T-cell (primary cell): ENCODE measurements around the gene ALKBH1. TPM values are rescaled to one million over a fixed set of nuclear protein-coding genes. Genes with fewer than 3 reads are reported as not detected.
"Not testable (repeated sequence)": the region's sequence is repeated elsewhere in the genome, so short reads cannot be mapped to it uniquely, and the experiment has no call there.

Experiments
- ATAC-seq, 4 experiments: fragments of 200-7000 bp in 3 of 4; fragments of 150-1000 bp in 1 of 4; cut with Tn5 transposase; replicated peaks in 1 of 4; 1 replicate in 3 of 4; 2 replicates in 1 of 4; pipeline ENCODE4 v1.10.0; 2021; ENCODE audit warnings: moderate library complexity in 3 of 4, mild to moderate bottlenecking in 2 of 4, moderate number of reproducible peaks in 1 of 4
- CTCF ChIA-PET, 2 donors: fragments of 300-600 bp; sonication (Branson Sonifier 250); formaldehyde crosslinking; loops; one replicate each; lab custom pipeline; 2022; ENCODE audit warnings: antibody characterized with exemption in 2 of 2; lab: Charles Lee
- POLR2A ChIA-PET, 2 donors: fragments of 300-600 bp; sonication (Branson Sonifier 250); formaldehyde crosslinking; loops; one replicate each; lab custom pipeline; 2022; ENCODE audit warnings: antibody characterized with exemption in 2 of 2; lab: Charles Lee
- DNase-seq, 35 experiments: peaks; one replicate each; pipeline versions ENCODE4 v3.0.0 to v3.0.0-alpha.2; 2013 to 2023
- H3K27ac ChIP-seq: one replicate; pipeline ENCODE4 v1.5.1; 2013; ENCODE audit warnings: low read length
- H3K27me3 ChIP-seq, 2 experiments: replicated peaks in 1 of 2; 1 replicate in 1 of 2; 2 replicates in 1 of 2; pipeline versions ENCODE4 v1.6.1 to v1.7.0; 2013; ENCODE audit warnings: low read length in 1 of 2, mixed read lengths in 1 of 2; ENCODE audit not compliant: control insufficient read depth in 2 of 2, insufficient read depth in 2 of 2; ENCODE audit errors: extremely low read depth in 1 of 2
- H3K36me3 ChIP-seq, 2 donors: 1 replicate in 1 of 2; 2 replicates in 1 of 2; pipeline versions ENCODE4 v1.6.1 to v1.7.0; 2013; ENCODE audit warnings: low read length in 1 of 2; ENCODE audit not compliant: control insufficient read depth in 2 of 2, insufficient read depth in 1 of 2; ENCODE audit errors: extremely low read depth in 1 of 2
- H3K4me1 ChIP-seq, 2 experiments: 1 replicate in 1 of 2; 2 replicates in 1 of 2; pipeline versions ENCODE4 v1.6.1 to v1.7.0; 2013; ENCODE audit warnings: low read length in 2 of 2, mixed read lengths in 1 of 2; ENCODE audit not compliant: insufficient read depth in 2 of 2, control insufficient read depth in 1 of 2; ENCODE audit errors: extremely low read depth in 1 of 2
- H3K4me3 ChIP-seq, 2 donors: 1 replicate in 1 of 2; 2 replicates in 1 of 2; pipeline versions ENCODE4 v1.5.1 to v1.7.0; 2013; ENCODE audit warnings: mild to moderate bottlenecking in 2 of 2, low read length in 1 of 2, moderate library complexity in 1 of 2; ENCODE audit not compliant: control insufficient read depth in 1 of 2; ENCODE audit errors: extremely low read depth in 1 of 2
- H3K9me3 ChIP-seq: 2 replicates; pipeline ENCODE4 v1.7.0; 2013
- H3K27ac Mint-ChIP-seq, 2 donors: one replicate each; pipeline ENCODE4 v1.8.0; 2020 to 2021; ENCODE audit warnings: mild to moderate bottlenecking in 2 of 2, mixed read lengths in 2 of 2
- H3K27me3 Mint-ChIP-seq, 2 donors: one replicate each; pipeline ENCODE4 v1.8.0; 2021 to 2022; ENCODE audit warnings: mixed read lengths in 2 of 2
- H3K36me3 Mint-ChIP-seq: one replicate; pipeline ENCODE4 v1.8.0; 2021; ENCODE audit warnings: mixed read lengths
- H3K4me1 Mint-ChIP-seq, 3 donors: one replicate each; pipeline ENCODE4 v1.8.0; 2020 to 2022; ENCODE audit warnings: mixed read lengths in 3 of 3, mild to moderate bottlenecking in 1 of 3
- H3K4me3 Mint-ChIP-seq, 3 donors: one replicate each; pipeline ENCODE4 v1.8.0; 2020 to 2022; ENCODE audit warnings: mild to moderate bottlenecking in 3 of 3, mixed read lengths in 3 of 3, moderate library complexity in 3 of 3
- H3K9me3 Mint-ChIP-seq, 3 donors: one replicate each; pipeline ENCODE4 v1.8.0; 2020 to 2022; ENCODE audit warnings: mixed read lengths in 3 of 3
- WGBS: methylation state at CpG from one replicate; pipeline ENCODE4 v1.1.5; 2013; ENCODE audit warnings: missing lambda C conversion rate; ENCODE audit not compliant: insufficient coverage; 5-methylcytosine and 5-hydroxymethylcytosine counted together
- total RNA-seq, 35 experiments: library from RNA in 6 of 35; stranded (reverse) in 6 of 35; fragments of 120-200 nt in 1 of 35; gene quantifications; one replicate each; pipeline versions ENCODE4 v1.2.1 to v1.2.4 and lab custom pipeline; 2013 to 2026

Gene ALKBH1, protein sequence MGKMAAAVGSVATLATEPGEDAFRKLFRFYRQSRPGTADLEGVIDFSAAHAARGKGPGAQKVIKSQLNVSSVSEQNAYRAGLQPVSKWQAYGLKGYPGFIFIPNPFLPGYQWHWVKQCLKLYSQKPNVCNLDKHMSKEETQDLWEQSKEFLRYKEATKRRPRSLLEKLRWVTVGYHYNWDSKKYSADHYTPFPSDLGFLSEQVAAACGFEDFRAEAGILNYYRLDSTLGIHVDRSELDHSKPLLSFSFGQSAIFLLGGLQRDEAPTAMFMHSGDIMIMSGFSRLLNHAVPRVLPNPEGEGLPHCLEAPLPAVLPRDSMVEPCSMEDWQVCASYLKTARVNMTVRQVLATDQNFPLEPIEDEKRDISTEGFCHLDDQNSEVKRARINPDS
- total RNA-seq (10 to 100 TPM in 4 of 5 donors, 1 to 10 TPM in 1; 9.1 to 20.2 (median 17.9) TPM), total RNA-seq (lab: John Stamatoyannopoulos, UW) (8.7 to 32.7 (median 21.0) reads per million in 29 experiments)
- 11.3 TPM for total RNA-seq (2013)

- peak within 1 kb of the TSS; percentile 80 to 100 for H3K4me3 ChIP-seq
- under 1% methylated on average over 49 of the region's 49 CpGs for WGBS
- H3K27me3 Mint-ChIP-seq = no peaks in the 10 kb centered on the region
Observed at GRCh38 chr14:77707724-77708408, at the start of gene ALKBH1, which contains the start of gene SLIRP. ALKBH1 (minus strand) TSS chr14:77708023; CDS start chr14:77708004, 19 bp downstream. SLIRP (plus strand) TSS chr14:77708103; CDS start chr14:77708112, 9 bp downstream.

DNA sequence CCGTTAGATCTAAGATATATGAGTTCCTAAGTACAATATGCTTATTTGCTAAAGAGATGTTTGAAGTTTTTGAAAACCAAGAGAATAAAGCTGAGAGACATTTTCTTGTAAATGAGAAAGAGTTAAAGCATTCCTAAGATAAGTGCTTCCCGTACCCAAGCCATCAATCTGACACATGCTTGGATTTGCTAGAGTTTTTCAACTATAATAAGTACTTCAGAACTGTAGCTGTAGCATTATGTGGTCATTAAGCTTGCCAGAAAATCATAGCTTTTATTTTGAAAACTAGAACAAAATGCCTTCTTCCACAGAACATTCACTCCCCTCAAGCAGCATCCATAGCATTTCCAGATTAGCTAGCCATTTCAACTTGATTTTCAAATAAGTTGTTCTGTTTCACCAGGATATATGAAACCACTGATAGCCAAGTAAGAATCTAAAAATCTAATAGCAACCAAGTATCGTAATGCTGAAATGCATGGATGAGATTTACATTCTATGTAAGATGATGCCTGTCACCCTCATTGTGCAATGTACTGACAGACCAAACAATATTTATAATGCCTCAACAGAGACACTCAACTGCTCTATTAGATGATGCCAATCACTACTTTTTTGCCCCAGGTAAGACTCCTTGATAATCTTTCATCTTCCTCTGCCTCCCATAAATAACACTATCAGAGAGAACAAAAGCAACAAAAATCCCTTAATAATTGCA is 45.1 kb upstream of the ALKBH1 start:
- ATAC-seq = no peak
- peaks cover 46% of the 10 kb centered on the region for H3K36me3 Mint-ChIP-seq
- Histone ChIP-seq H3K27ac (no peak overlapping the region), H3K4me1 (peaks cover 0 to 9% of the 10 kb centered on the region in 2 experiments), H3K27me3 (no peaks in the 10 kb centered on the region), H3K9me3 (no peaks in the 10 kb centered on the region), H3K36me3 (peaks cover 6 to 62% of the 10 kb centered on the region in 2 donors), H3K4me3 (no peak overlapping the region)
- ChIA-PET CTCF (interaction anchor here in 1 of 2 donors (0.6 to 0.8 kb wide), 2 partner anchors 45 to 966 kb away, joined by 3 to 6 read pairs; no protein-coding TSS in a partner anchor), POLR2A (interaction anchor here (0.6 to 1.3 kb wide), 2 partner anchors 8 to 39 kb away, joined by 5 to 10 read pairs; partner anchors contain the start of gene SNW1 (in 1 of the 2))
- no peak overlapping the region for H3K27ac Mint-ChIP-seq
- H3K4me3 Mint-ChIP-seq = peak overlapping the region in 1 of 3 donors; percentile 37
- H3K9me3 Mint-ChIP-seq = no peaks in the 10 kb centered on the region
- H3K27me3 Mint-ChIP-seq = no peaks in the 10 kb centered on the region
- no CpG with 5 or more reads among the region's 3 CpGs for WGBS
- no peak for DNase-seq
- peaks cover 43 to 61% (median 49%) of the 10 kb centered on the region in 3 donors for H3K4me1 Mint-ChIP-seq

More at GRCh38 chr14:77707724-77708408, at the start of gene ALKBH1, which contains the start of gene SLIRP:
- ChIA-PET CTCF (interaction anchor here (0.5 to 1.8 kb wide), 4 partner anchors 127 to 249 kb away, joined by 3 to 8 read pairs (median 4); no protein-coding TSS in a partner anchor), POLR2A (interaction anchor here (0.5 to 0.6 kb wide), 2 partner anchors 15 to 56 kb away, joined by 3 to 4 read pairs; no protein-coding TSS in a partner anchor)
- peak within 1 kb of the TSS; percentile 19 for H3K27ac ChIP-seq
- peaks cover 24% of the 10 kb centered on the region for H3K36me3 Mint-ChIP-seq
- H3K4me1 ChIP-seq = peaks cover 16 to 29% of the 10 kb centered on the region in 2 experiments
- H3K36me3 ChIP-seq = peaks cover 8 to 37% of the 10 kb centered on the region in 2 donors
- H3K27ac Mint-ChIP-seq = peak within 1 kb of the TSS; percentile 90 to 95
- H3K9me3 Mint-ChIP-seq = no peaks in the 10 kb centered on the region
- H3K4me1 Mint-ChIP-seq = peaks cover 34 to 46% (median 45%) of the 10 kb centered on the region in 3 donors
- H3K4me3 Mint-ChIP-seq = peak within 1 kb of the TSS; percentile 90 to 97 (median 96)
- ATAC-seq (peak; percentile 98 to 99 (median 98)), DNase-seq (peak; percentile 72 to 92 (median 86))
- H3K9me3 ChIP-seq = no peaks in the 10 kb centered on the region
- H3K27me3 ChIP-seq = no peaks in the 10 kb centered on the region

DNA sequence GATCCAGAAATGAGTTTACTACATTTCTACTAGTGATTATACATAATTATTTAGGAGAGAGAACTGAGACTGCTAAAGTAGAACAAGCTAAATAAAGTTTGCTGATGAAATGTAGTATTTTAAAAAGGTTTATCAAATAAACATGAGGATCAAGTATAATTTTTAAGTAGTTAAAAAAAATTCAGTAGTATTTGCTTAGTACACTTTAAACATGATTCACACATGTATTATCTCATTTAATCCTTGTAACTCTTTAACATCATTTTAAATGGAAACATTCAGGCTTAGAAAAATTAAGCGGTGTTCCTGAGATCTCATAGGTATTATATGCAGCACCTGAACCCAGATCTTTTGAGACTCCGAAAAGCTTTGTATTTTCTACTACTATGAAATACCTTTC is 44.4 kb upstream of the ALKBH1 start:
- ChIA-PET POLR2A (interaction anchor here (0.6 to 1.3 kb wide), 5 partner anchors 9 to 294 kb away, joined by 3 to 10 read pairs (median 5); partner anchors contain the start of genes AHSA1 (in 1 of the 2) and SNW1 (in 1 of the 2)), CTCF (interaction anchor here in 1 of 2 donors (0.6 to 0.9 kb wide), 4 partner anchors 20 to 965 kb away, joined by 3 to 6 read pairs (median 4); no protein-coding TSS in a partner anchor)
- ATAC-seq (no peak), DNase-seq (no peak)
- H3K4me1 Mint-ChIP-seq = peaks cover 36 to 54% (median 42%) of the 10 kb centered on the region in 3 donors
- Histone ChIP-seq H3K4me1 (peaks cover 0 to 8% of the 10 kb centered on the region in 2 experiments), H3K27me3 (no peaks in the 10 kb centered on the region), H3K9me3 (no peaks in the 10 kb centered on the region), H3K27ac (no peak overlapping the region), H3K36me3 (peaks cover 6 to 62% of the 10 kb centered on the region in 2 donors), H3K4me3 (no peak overlapping the region)
- WGBS = no CpG with 5 or more reads among the region's 2 CpGs
- H3K27me3 Mint-ChIP-seq = no peaks in the 10 kb centered on the region
- no peak overlapping the region for H3K27ac Mint-ChIP-seq
- H3K4me3 Mint-ChIP-seq = no peak overlapping the region
- H3K36me3 Mint-ChIP-seq = peaks cover 48% of the 10 kb centered on the region
- no peaks in the 10 kb centered on the region for H3K9me3 Mint-ChIP-seq

DNA sequence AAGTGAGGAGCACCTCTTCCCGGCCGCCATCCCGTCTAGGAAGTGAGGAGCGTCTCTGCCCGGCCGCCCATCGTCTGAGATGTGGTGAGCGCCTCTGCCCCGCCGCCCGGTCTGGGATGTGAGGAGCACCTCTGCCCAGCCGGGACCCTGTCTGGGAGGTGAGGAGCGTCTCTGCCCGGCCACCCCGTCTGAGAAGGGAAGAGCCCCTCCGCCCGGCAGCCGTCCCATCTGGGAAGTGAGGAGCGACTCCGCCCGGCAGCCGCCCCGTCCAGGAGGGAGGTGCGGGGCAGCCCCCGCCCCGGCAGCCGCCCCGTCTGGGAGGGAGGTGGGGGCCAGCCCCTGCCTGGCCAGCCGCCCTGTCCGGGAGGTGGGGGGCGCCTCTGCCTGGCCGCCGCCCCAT is 39.6 kb upstream of the ALKBH1 start:
- H3K4me3 Mint-ChIP-seq, H3K27me3 Mint-ChIP-seq, POLR2A ChIA-PET, H3K27me3 ChIP-seq, H3K27ac Mint-ChIP-seq, H3K4me1 ChIP-seq, H3K9me3 Mint-ChIP-seq, DNase-seq, ATAC-seq, H3K4me3 ChIP-seq, H3K9me3 ChIP-seq, H3K27ac ChIP-seq, CTCF ChIA-PET: not testable (repeated sequence)
- 91% methylated on average over 28 of the region's 33 CpGs for WGBS
- H3K4me1 Mint-ChIP-seq = peaks cover 31 to 55% (median 32%) of the 10 kb centered on the region in 3 donors
- H3K36me3 ChIP-seq = peaks cover 7 to 66% of the 10 kb centered on the region in 2 donors
- H3K36me3 Mint-ChIP-seq = peaks cover 50% of the 10 kb centered on the region

GRCh38 chr14:77746064-77746702 is 38.4 kb upstream of the ALKBH1 start:
- Histone ChIP-seq H3K9me3 (no peaks in the 10 kb centered on the region), H3K4me1 (peaks cover 0 to 4% of the 10 kb centered on the region in 2 experiments), H3K4me3 (no peak overlapping the region), H3K27me3 (no peaks in the 10 kb centered on the region), H3K36me3 (peaks cover 11 to 59% of the 10 kb centered on the region in 2 donors), H3K27ac (no peak overlapping the region)
- H3K9me3 Mint-ChIP-seq = no peaks in the 10 kb centered on the region
- H3K27me3 Mint-ChIP-seq = no peaks in the 10 kb centered on the region
- DNase-seq = no peak
- ATAC-seq = no peak
- 100% methylated on average over 1 of the region's 4 CpGs for WGBS
- POLR2A ChIA-PET = interaction anchor here in 1 of 2 donors (0.6 kb wide), 1 partner anchor 14 kb away, joined by 4 read pairs; no protein-coding TSS in a partner anchor
- CTCF ChIA-PET = interaction anchor here in 1 of 2 donors (1.1 kb wide), 1 partner anchor 11 kb away, joined by 3 read pairs; no protein-coding TSS in a partner anchor
- H3K27ac Mint-ChIP-seq = no peak overlapping the region
- H3K4me3 Mint-ChIP-seq = no peak overlapping the region
- peaks cover 55% of the 10 kb centered on the region for H3K36me3 Mint-ChIP-seq
- H3K4me1 Mint-ChIP-seq = peaks cover 37 to 56% (median 39%) of the 10 kb centered on the region in 3 donors
